ENCODE data around the gene PRUNE1. TPM values are rescaled to one million over a fixed set of nuclear protein-coding genes. Genes with fewer than 3 reads are reported as not detected.
A peak's percentile ranks its signal among the peaks of the same experiment; 100 is the strongest.

The PRUNE1 gene
- total RNA-seq, 1 experiment from 2014 or later = 30.7 TPM

- Histone ChIP-seq H3K27ac (peak overlapping the region; percentile 77), H3K27me3 (ENCODE audit: insufficient read depth, low read depth) (no peaks in the 10 kb centered on the region), H3K4me2 (peak overlapping the region; percentile 78), H3K36me3 (ENCODE audit: low read depth) (no peaks in the 10 kb centered on the region), H3K9me3 (ENCODE audit: insufficient read depth, low read depth) (no peaks in the 10 kb centered on the region), H3F3A (ENCODE audit: insufficient read depth, low read depth) (peaks cover 63% of the 10 kb centered on the region), H4K20me1 (ENCODE audit: insufficient read depth) (no peaks in the 10 kb centered on the region), H3K79me2 (ENCODE audit: low read depth) (peaks cover 19% of the 10 kb centered on the region; the same call in 1 of the 2 replicates), H2AFZ (peak overlapping the region; percentile 78), H3K4me1 (replicated peaks; ENCODE audit: insufficient read depth) (peaks cover 95% of the 10 kb centered on the region), H3K9me2 (ENCODE audit: insufficient read depth) (no peaks in the 10 kb centered on the region), H3K4me3 (peak overlapping the region; percentile 40; the same call in 1 of the 2 replicates)
- CTCF ChIA-PET = interaction anchor here (0.6 to 2.3 kb wide), 6 partner anchors 14 to 421 kb away, joined by 3 to 15 read pairs (median 5); partner anchors contain the start of gene MINDY1
- POLR2A ChIA-PET (ENCODE audit: unreplicated experiment) = interaction anchor here (0.5 to 1.7 kb wide), 9 partner anchors 17 to 751 kb away, joined by 3 to 22 read pairs (median 4); partner anchors contain the start of gene MINDY1
- DNase-seq = peak; percentile 84 to 87
- intact Hi-C loops (cut with micrococcal nuclease; ENCODE audit: unreplicated experiment) = no loop called here
- TF ChIP-seq CTCF (conservative IDR thresholded peaks at IDR 0.05) (no peak), EZH2 (IDR thresholded peaks at IDR 0.05; ENCODE audit: low read depth) (no peak)
- no TSS peak for BruUV-seq (replicated peaks)
Measured at GRCh38 chr1:150981177-150981804, 27.0 kb upstream of the PRUNE1 start.

DNA sequence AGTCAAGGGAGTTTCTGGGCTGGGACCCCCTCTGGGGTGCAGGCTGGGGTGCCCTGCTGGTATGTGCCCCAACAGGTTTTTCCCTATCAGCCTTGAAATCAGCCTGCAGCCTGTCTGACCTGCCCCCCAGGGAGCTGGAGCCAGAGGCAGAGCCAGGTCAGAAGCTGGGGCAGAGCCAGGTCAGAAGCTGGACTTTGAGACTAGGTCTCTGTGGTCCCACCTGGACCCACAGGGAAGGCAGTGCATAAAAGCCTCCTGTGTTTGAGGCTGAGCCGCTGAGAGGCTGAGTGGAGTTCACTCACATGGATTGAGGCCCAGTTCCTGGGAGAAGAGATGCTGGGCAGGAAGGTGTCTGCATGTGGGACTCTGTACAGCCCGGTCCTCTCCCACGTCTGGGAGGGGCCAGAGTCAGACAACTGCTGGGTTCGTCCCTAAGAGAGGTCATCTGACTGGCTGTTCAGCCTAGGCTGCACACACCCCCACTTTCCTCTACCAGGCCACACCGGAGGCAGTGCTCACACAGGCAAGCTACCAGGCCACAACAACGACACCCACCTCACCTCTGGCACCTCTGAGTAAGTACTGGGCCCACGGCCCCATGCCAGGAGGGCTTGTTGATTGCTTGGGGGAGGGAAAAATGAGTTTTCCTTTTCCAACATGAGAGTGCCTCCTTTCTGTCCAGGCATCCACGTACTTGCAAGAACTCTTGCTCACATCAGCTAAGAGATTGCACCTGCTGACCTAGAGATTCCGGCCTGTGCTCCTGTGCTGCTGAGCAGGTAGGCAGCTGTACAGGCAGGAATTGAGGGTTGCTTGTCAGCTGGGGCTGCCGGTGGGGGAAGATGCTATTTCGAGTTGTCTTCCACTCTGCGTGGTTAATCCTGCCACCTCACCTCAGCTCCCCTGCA, 26.2 kb upstream of the PRUNE1 start, which contains the start of gene ANXA9:
TSS of gene ANXA9 (plus strand) at position 488 of the 908 bp plus-strand sequence. CDS start 814 bp downstream, outside the sequence.
- peaks cover 19% of the 10 kb centered on the region; the same call in 1 of the 2 replicates for H3K79me2 ChIP-seq (ENCODE audit: low read depth)
- no TSS peak for BruUV-seq (replicated peaks)
- ChIA-PET CTCF (interaction anchor here (0.6 to 2.3 kb wide), 6 partner anchors 13 to 422 kb away, joined by 3 to 15 read pairs (median 5); partner anchors contain the start of gene MINDY1), POLR2A (ENCODE audit: unreplicated experiment) (interaction anchor here (0.6 to 1.7 kb wide), 8 partner anchors 24 to 751 kb away, joined by 3 to 22 read pairs (median 4); partner anchors contain the start of gene MINDY1)
- peak; percentile 73 to 77 for DNase-seq
- no peaks in the 10 kb centered on the region for H3K27me3 ChIP-seq (ENCODE audit: insufficient read depth, low read depth)
- no peaks in the 10 kb centered on the region for H4K20me1 ChIP-seq (ENCODE audit: insufficient read depth)
- no peaks in the 10 kb centered on the region for H3K9me2 ChIP-seq (ENCODE audit: insufficient read depth)
- peaks cover 88% of the 10 kb centered on the region for H3K4me1 ChIP-seq (replicated peaks; ENCODE audit: insufficient read depth)
- peak within 1 kb of the TSS; percentile 78 for H2AFZ ChIP-seq
- TF ChIP-seq CTCF (conservative IDR thresholded peaks at IDR 0.05) (no peak), EZH2 (IDR thresholded peaks at IDR 0.05; ENCODE audit: low read depth) (no peak)
- intact Hi-C loops (cut with micrococcal nuclease; ENCODE audit: unreplicated experiment) = loop anchor here (1.0 kb wide), 1 partner anchor 11 kb away; no protein-coding TSS in a partner anchor
- H3K36me3 ChIP-seq (ENCODE audit: low read depth) = no peaks in the 10 kb centered on the region
- H3K4me3 ChIP-seq = peak within 1 kb of the TSS; percentile 40; the same call in 1 of the 2 replicates
- peak within 1 kb of the TSS; percentile 78 for H3K4me2 ChIP-seq
- peaks cover 55% of the 10 kb centered on the region for H3F3A ChIP-seq (ENCODE audit: insufficient read depth, low read depth)
- H3K27ac ChIP-seq = peak within 1 kb of the TSS; percentile 77
- no peaks in the 10 kb centered on the region for H3K9me3 ChIP-seq (ENCODE audit: insufficient read depth, low read depth)
